Measurements from ENCODE around the gene CARNS1. TPM values are rescaled to one million over a fixed set of nuclear protein-coding genes. Genes with fewer than 3 reads are reported as not detected.

Gene CARNS1, protein sequence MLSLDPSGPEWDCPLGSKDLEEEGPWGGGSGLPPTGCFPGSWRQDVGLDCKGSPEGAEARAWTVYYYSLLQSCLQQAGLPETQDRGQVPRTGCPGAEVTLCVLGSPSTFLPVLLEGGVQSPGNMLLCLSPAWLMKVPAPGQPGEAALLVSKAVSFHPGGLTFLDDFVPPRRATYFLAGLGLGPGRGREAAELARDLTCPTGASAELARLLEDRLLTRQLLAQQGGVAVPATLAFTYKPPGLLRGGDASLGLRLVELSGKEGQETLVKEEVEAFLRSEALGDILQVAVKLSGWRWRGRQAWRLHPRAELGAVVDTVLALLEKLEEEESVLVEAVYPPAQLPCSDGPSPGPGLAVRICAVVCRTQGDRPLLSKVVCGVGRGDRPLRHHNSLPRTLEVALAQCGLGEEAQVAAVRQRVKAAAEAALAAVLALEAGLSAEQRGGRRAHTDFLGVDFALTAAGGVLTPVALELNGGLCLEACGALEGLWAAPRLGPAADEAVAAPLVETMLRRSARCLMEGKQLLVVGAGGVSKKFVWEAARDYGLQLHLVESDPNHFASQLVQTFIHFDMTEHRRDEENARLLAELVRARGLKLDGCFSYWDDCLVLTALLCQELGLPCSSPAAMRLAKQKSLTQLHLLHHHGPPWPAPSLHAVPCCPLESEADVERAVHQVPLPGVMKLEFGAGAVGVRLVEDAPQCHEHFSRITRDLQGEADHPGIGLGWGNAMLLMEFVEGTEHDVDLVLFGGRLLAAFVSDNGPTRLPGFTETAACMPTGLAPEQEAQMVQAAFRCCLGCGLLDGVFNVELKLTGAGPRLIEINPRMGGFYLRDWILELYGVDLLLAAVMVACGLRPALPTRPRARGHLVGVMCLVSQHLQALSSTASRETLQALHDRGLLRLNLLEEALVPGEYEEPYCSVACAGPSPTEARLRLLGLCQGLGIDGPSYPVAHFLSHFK
- total RNA-seq, result 0.31 TPM

DNA sequence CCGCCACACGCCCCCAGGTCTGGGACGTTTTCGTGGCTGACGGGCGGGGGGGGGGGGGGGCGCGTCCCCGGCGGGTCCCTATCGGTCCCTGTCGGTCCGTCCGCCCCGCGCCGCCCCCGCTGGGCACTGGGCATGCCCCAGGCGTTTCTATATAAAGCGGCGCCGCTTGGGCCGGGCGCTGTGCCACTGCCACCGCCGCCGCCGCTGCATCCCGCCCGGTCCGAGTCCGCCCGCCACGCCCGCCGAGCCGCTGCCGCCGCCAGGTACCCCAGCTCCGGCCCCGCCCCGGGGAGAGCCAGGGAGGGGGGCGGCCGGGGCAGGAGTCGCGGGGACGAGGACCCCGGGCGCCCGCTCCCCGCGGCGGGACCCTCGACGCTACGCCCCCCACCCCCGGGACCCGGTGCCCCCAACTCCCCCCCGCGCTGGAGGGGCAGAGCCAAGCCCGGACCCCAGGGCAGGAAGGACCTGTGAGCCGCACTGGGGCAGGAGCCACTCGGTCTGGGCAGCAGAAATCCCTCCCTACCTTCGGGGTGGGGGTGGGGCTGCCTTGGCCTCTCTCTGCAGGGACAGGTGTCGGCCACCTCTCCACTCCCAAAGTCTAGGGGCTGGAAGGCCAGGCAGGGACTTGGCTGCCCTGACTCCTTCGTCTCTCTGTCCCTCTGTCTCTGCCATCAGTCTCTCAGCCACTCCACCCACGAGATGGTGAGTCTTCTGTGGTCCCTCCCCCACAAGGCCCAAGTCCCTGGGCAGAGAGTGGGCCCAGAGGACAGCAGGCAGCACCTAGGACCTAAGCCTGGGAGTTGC lies at the start of gene CARNS1:
CARNS1 (plus strand) TSS at position 178 of the 804 bp plus-strand sequence; CDS start at position 700, 522 bp downstream.

DNA sequence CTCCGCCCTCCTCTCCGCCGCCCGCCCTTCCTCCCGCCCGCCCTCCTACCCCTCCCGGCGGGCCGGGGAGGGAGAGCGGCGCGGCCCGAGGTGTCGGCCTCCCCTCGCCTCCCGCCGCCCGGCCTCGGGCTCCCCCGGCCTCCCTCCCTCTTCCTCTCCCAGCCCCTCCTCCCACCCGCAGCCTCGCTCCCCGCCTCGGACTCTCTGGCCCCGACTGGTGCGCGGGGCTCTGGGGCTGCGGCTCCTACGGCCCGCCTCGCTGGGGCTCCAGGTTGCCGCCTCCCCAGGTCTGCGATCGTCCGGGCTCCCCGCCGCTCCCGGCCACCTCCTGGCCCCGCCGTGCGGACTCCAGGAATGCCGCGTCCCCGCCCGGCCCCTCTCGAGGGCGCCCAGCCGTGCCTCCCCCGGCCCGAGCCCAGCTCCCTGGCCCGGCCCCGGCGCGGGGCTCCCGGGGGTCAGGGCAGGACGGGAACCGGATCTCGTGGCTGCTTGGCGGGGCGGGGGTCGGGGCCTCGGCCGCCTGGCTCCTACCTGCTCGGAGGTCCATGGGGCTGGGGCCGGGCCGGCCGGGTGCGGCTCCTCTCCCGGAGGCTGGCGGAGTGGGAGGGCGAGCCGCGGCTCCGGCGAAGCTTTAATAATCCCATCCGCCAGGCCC lies 42.4 kb upstream of the CARNS1 start, which contains the start of gene CLCF1:
CLCF1 (minus strand) TSS at position 606 of the 655 bp plus-strand sequence; CDS start at position 547, 59 bp downstream.

DNA sequence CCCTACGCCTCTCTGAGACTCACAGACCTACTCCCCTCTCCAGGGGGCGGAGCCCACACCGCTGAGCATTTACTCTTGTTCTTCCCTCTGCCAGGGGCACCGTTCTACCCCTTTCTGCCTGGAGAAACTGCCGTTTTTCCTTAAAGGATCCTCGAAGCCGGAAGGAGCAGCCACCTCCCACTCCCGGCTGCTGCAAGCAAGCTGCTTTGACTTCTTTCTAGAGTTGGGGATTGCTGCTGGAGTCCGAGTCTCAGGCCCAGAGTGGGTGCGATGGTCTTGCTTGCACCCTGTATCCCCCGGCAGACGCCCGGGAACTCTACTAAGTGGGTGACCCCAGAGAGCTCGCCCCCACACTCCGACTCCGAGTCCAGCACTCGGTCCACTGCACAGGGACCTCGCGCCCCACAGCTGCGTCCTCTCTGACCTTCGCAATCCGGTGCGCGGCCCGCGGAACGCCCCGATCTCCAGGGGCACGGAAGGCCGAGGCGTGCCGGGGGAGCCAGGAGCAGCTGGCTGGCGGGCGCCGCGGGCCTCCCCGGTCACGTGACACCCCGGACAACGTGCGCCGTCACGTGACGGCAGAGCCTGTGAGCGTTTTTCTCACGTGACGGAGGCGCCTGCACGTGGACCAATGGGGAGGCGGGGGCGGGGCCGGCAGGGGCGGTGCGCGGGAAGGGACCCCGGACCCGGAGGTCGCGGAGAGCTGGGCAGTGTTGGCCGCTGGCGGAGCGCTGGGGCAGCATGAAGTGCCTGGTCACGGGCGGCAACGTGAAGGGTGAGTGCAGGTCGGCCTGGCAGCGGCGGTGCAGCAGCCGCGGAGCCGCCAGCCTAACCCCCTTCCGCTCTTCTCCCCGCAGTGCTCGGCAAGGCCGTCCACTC lies 23.9 kb upstream of the CARNS1 start, which contains the start of gene RAD9A:
RAD9A (plus strand) TSS at position 683 of the 879 bp plus-strand sequence; CDS start at position 742, 59 bp downstream.

DNA sequence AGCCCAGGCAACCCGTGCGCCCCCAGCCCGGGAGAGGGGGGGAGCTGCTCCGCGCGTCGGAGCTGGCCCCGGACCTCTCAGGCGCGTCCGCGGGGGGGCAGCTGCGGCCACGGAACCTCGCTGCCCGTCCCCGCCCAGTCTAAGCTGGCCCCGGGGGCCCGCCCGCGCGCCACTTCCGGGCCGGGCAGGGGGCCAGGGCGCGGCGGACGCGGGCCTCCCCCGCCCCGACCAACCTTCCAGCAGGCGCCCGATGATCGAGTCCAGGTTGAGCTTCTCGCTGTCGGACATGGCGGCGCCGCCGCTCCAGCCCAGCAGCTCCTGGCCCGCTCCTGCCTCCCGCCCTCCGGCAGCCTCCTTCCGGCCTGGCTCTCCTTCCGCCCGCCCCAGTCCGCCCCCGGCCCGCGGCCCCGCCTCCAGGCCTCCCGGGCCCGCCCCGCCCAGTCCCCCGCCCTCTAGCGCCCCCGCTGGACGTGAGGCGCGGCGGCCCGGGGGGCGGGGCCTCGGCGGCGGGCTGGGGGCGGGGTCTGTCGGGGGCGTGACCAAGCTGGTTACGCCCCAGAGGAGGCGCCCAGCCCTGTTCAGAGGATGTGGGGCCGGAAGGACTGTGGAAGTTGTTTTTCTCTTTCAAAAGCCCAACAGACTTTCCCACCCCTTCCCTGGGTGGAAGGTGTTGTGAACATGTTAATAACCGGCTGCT lies 13.8 kb upstream of the CARNS1 start, which contains the start of gene PPP1CA:
PPP1CA (minus strand) TSS at position 364 of the 697 bp plus-strand sequence; CDS start at position 288, 76 bp downstream.

DNA sequence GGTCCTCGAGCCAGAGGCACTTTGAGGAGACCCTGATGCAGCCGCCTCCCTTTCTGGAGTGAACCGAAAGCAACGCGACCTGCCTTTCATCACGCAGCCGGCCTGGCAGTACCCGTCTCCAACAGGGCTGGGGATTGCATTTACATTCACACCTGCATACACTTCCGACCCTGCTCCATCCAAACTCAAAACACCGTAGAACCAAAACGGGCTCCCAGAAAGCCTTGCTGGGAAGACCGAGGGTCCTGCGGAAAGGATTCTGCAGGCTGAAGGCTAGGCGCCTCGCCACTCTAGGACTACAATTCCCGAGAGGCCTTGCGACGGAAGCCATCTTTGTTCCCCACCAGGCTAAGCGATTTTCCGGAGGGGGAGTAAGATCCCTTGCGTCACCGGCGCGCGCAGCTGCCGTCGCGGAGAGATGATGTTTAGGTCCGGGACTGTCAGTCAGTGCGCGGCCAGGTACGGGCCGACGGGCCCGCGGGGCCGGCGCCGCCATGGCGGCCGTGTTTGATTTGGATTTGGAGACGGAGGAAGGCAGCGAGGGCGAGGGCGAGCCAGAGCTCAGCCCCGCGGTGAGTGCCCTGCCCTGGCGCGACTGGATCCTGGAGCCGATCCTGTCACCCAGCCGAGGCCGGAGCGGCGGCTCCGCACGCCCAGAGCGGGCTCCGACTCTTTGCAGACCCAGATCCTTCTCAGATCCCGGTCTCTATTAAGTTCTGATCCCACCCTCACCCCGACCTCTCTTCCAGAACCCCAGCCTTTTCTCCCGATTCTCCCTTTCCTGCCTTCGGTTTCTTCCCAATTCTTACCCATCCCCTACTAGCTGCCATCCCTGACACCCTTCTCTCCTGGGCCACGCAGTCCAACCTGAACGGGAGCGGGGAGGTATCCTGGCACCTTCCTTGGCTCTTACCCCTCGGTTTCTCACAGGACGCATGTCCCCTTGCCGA lies 12.8 kb downstream of the CARNS1 start, which contains the start of gene RPS6KB2:
RPS6KB2 (plus strand) TSS at position 443 of the 950 bp plus-strand sequence; CDS start at position 495, 52 bp downstream.

DNA sequence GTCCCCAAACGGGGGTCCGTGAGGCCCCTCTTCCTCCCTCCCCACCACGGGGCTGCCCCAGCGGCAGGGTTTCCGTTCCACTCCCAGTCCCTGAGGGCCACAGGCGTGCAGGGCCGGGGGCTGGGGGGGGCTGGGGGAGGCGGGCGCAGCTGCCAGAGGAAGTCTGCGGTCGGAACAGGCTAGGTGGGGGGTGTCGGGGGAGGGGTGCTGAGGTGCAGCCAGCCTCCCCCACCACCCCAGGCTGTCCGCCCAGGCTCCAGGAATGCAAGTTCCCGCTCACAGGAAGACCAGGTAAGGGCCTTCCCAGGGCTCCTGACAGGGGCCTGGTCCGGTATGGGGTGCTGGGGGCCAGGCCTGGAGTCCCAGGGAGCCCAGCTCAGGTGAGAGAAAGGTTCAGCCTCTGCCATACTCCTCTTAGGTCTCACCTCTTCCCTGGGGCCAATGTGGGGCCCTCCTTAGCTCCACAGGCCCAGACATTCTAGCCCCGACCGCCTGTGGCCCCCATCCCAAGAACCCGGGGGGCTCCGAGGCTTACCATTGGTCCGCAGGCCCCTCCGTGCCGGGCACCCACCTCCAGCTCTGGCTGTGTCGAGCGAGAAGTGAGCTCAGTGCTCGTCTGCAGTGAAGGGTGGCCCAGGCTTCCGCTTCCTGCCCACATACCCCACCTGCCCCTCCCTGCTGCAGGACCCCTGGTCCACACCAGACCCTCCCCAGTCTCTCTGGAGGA lies 21.8 kb downstream of the CARNS1 start, which contains the start of gene PTPRCAP:
PTPRCAP (minus strand) TSS at position 601 of the 727 bp plus-strand sequence; CDS start at position 538, 63 bp downstream.

DNA sequence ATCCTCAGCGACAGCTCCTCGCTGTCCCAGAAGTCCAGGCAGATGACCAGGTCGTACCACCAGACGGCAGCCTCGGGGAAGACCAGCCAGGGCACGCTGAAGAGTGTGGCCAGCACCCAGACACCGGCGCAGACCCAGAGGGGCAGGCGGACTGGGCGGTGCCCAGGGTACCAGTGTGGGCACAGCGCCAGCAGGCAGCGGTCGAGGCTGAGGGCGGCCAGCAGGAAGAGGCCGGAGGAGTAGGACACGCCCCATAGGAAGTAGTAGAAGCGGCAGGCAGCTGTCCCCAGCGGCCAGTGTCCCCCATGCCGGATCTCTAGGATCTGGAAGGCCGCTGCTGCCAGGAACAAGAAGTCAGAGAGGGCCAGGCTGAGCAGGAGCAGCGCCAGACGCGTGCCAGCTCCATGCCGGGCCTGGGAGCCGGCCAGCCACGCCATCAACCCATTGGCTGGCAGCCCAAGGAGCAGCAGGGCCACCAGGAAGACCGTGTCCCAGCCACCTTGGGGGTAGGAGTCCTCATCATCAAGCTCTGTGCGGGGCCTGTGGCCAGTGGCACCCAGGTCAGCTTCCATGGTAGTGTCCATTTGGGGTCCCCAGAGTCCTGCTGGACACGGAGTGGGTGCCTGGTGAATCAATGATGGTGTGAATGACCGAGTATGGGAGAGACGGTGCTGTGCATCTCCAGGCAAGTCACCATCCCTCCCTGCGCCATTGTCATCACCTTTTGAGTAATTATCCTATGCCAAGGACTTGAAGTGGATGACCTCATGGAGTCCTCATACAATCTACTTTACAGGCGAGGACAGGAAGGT lies 36.9 kb downstream of the CARNS1 start, which contains the start of gene GPR152:
GPR152 (minus strand) TSS at position 589 of the 812 bp plus-strand sequence; CDS start at position 584, 5 bp downstream.

DNA sequence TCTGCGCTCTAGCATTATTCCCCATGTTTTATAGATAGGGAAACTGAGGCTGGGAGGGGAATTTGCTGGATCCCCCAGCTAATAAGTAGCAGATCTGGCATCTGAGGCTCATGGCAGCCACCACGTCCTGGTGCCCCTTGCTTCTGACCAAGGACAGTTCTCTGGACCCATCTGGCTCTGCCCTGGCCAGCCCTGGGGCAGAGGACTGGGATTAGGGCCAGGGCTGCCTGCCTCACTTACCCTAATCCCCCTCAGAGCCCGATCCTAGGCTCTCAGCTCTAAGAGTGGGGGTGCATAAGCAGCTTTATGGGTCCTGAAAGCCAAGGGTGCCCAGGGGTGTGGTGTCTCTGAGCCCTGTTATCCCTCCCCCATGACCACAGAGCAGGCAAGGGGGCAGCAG lies 39.6 kb downstream of the CARNS1 start, which contains the start of gene CABP4:
CABP4 (plus strand) TSS at position 301 of the 400 bp plus-strand sequence; CDS start at position 371, 70 bp downstream.

DNA sequence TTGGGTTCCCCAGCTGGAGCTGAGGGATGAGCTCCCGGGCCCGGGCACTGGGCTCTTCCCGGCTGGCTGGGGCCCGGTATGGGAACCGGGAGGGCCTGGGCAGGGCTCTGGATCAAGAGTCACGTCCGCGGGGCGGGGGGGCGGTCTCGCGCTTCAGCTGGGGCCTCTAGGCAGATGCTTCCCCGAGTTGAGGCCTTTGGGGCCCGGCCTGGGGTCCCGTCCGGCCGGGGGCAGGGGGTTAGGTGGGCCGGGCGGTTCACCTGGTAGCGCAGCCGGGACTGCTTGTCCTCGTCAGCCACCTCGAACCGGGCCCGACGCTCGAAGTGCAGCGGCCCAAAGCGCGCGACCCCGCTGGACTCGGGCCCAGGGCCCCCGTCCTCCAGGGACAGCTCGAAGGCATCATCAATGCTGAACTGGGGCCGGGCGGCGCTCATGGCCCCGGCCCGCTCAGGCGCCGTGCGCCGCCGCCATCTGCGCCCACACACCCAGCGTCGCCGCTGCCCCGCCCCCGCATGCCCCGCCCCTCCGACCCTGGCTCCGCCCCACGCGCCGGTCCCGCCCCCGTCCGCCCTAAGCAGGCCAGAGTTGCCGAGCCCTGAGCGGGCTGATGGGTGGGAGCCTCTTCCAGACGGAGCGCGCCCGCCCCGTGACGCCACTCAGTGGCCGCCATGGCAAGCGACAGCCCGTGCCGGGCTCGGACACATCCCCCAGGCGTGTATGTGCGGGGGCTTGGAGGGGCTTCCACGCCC lies 53.5 kb downstream of the CARNS1 start, which contains the start of gene TMEM134:
TMEM134 (minus strand) TSS at position 493 of the 749 bp plus-strand sequence; CDS start at position 434, 59 bp downstream.

Small RNA genes within 50 kb of the gene (small RNA-seq; reads per million reads assigned to genes)
- not detected for gene RNU6-1238P (ENCODE audit: low replicate concordance)

Other genes starting within 250 kb of the CARNS1 start
- 50.7 TPM for gene GRK2, start 149.2 kb upstream of the CARNS1 start, total RNA-seq
- gene ANKRD13D, start 126.4 kb upstream of the CARNS1 start, total RNA-seq, result 57.9 TPM
- gene SSH3, start 112.1 kb upstream of the CARNS1 start, total RNA-seq, result 8.5 TPM
- gene POLD4, start 62.1 kb upstream of the CARNS1 start, total RNA-seq, result 5.9 TPM
- 0.31 TPM for gene CLCF1, start 42.1 kb upstream of the CARNS1 start, total RNA-seq
- gene RAD9A, start 23.7 kb upstream of the CARNS1 start, total RNA-seq, result 27.5 TPM
- 57.0 TPM for gene PPP1CA, start 13.8 kb upstream of the CARNS1 start, total RNA-seq
- gene TBC1D10C, start 11.6 kb upstream of the CARNS1 start, total RNA-seq, result 0.31 TPM
- gene RPS6KB2, start 12.8 kb downstream of the CARNS1 start, total RNA-seq, result 16.0 TPM
- 0.63 TPM for gene PTPRCAP, start 22.0 kb downstream of the CARNS1 start, total RNA-seq
- gene CORO1B, start 27.8 kb downstream of the CARNS1 start, total RNA-seq, result 24.4 TPM
- not detected for gene GPR152, start 37.1 kb downstream of the CARNS1 start, total RNA-seq
- not detected for gene CABP4, start 39.7 kb downstream of the CARNS1 start, total RNA-seq
- 19.7 TPM for gene TMEM134, start 53.6 kb downstream of the CARNS1 start, total RNA-seq
- gene AIP, start 67.3 kb downstream of the CARNS1 start, total RNA-seq, result 46.0 TPM
- 39.1 TPM for gene PITPNM1, start 89.7 kb downstream of the CARNS1 start, total RNA-seq
- gene CDK2AP2, start 92.5 kb downstream of the CARNS1 start, total RNA-seq, result 6.6 TPM
- gene CABP2, start 107.8 kb downstream of the CARNS1 start, total RNA-seq, result not detected
- gene GSTP1, start 168.1 kb downstream of the CARNS1 start, total RNA-seq, result 151 TPM
- 174 TPM for gene NDUFV1, start 191.3 kb downstream of the CARNS1 start, total RNA-seq
- gene NUDT8, start 214.3 kb downstream of the CARNS1 start, total RNA-seq, result 4.4 TPM
- not detected for gene TBX10, start 224.1 kb downstream of the CARNS1 start, total RNA-seq
- gene ACY3, start 235.1 kb downstream of the CARNS1 start, total RNA-seq, result not detected

All from parietal lobe (tissue), 2 donors.